Ascending aorta (tissue), 2 donors: Measurements from ENCODE around the gene ETV1. TPM values are rescaled to one million over a fixed set of nuclear protein-coding genes. Genes with fewer than 3 reads are reported as not detected.

Experiments used
- DNase-seq, 2 donors: peaks; one replicate each; pipeline ENCODE4 v3.0.0-alpha.2; 2019; ENCODE audit warnings: low spot score in 2 of 2
- H3K27ac ChIP-seq, 2 donors: fragments of 200-600 bp; sonication (generic); one replicate each; pipeline ENCODE4 v1.5.1; 2016 to 2017; ENCODE audit warnings: mild to moderate bottlenecking in 1 of 2
- H3K27me3 ChIP-seq: fragments of 200-600 bp; sonication (generic); one replicate; pipeline ENCODE4 v1.5.1; 2017
- H3K36me3 ChIP-seq, 2 donors: fragments of 200-600 bp; sonication (generic); one replicate each; pipeline ENCODE4 v1.5.1; 2016
- H3K4me1 ChIP-seq, 2 donors: fragments of 200-600 bp; sonication (generic); one replicate each; pipeline ENCODE4 v1.5.1; 2016 to 2017; ENCODE audit warnings: mild to moderate bottlenecking in 1 of 2
- H3K4me3 ChIP-seq, 2 donors: fragments of 200-600 bp; sonication (generic); one replicate each; pipeline ENCODE4 v1.5.1; 2016 to 2017; ENCODE audit warnings: mild to moderate bottlenecking in 1 of 2
- H3K9me3 ChIP-seq, 2 donors: fragments of 200-600 bp; sonication (generic); one replicate each; pipeline ENCODE4 v1.5.1; 2016
- intact Hi-C: fragments of 100-400 bp; cut with DNase I; formaldehyde crosslinking; loops from one replicate; pipeline ENCODE4 v1.15.1; 2023
- total RNA-seq: library from RNA; depleted of rRNA; stranded (reverse); fragments of >200 nt; gene quantifications from one replicate; pipeline ENCODE4 v1.1.0, GENCODE V29; 2016
- TF ChIP-seq, protein P1 (sequence below), 3 experiments: fragments of 200-600 bp in 2 of 3; fragments of 450-650 bp in 1 of 3; sonication (generic) in 2 of 3; IDR thresholded peaks; one replicate each; pipeline ENCODE4 v1.5.1; 2016 to 2019; ENCODE audit warnings: antibody characterized with exemption in 3 of 3, mild to moderate bottlenecking in 1 of 3, moderate library complexity in 1 of 3

ETV1 gene
- total RNA-seq, 1 donor from 2014 or later = 5.3 TPM

DNA sequence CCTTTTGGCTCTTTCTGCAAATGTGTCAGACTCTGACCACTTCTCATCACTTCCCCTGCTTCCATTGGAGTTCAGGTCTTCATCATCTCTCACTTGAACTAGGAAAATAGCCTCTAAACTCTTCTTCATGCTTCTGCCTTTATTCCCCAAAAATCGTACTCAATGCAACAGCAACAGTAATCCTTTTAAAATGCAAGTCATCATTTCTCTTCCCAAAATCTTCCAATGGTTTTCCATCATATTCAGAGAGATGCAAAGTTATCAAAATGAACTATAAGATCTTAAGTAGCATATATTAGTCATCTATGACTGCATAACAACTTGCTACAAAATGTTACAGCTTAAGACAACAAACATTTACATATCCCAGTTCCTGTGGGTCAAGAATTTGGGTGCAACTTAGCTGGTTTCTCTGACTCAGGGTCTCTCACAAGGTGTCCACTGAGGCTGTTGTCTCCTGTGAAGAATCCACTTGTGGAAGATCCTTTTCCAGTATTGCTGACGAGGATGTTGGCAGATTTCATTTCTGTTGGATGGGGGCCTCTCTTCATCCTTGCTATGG, 31.0 kb upstream of the ETV1 start:
- Histone ChIP-seq H3K4me1 (no peaks in the 10 kb centered on the region), H3K27me3 (no peaks in the 10 kb centered on the region), H3K9me3 (no peaks in the 10 kb centered on the region), H3K27ac (no peak overlapping the region), H3K36me3 (no peaks in the 10 kb centered on the region), H3K4me3 (no peak overlapping the region)
- no peak for DNase-seq
- TF ChIP-seq, protein P1, sequence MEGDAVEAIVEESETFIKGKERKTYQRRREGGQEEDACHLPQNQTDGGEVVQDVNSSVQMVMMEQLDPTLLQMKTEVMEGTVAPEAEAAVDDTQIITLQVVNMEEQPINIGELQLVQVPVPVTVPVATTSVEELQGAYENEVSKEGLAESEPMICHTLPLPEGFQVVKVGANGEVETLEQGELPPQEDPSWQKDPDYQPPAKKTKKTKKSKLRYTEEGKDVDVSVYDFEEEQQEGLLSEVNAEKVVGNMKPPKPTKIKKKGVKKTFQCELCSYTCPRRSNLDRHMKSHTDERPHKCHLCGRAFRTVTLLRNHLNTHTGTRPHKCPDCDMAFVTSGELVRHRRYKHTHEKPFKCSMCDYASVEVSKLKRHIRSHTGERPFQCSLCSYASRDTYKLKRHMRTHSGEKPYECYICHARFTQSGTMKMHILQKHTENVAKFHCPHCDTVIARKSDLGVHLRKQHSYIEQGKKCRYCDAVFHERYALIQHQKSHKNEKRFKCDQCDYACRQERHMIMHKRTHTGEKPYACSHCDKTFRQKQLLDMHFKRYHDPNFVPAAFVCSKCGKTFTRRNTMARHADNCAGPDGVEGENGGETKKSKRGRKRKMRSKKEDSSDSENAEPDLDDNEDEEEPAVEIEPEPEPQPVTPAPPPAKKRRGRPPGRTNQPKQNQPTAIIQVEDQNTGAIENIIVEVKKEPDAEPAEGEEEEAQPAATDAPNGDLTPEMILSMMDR (IDR thresholded peaks at IDR 0.05) = no peak
- intact Hi-C loops = no loop called here

DNA sequence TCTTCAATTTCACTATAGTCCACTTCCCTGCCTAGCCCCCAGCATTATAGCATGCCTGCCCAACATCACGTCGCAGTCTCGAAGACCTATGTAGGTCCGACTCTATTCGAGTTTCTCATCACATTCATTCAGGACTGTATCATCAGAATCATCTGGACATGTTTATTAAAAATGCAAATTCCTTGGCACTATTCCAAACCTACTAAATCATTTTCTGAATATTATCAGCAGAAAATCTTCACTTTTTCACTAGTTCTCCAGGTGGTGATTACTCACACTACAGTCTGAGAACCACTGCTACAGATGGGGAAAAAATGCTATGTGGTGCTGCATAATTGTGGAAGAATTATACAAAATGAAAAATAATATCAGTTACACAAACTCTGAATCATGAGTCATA, 29.3 kb upstream of the ETV1 start:
- H3K4me3 ChIP-seq = no peak overlapping the region
- intact Hi-C loops = no loop called here
- H3K9me3 ChIP-seq = no peaks in the 10 kb centered on the region
- no peaks in the 10 kb centered on the region for H3K4me1 ChIP-seq
- H3K36me3 ChIP-seq = no peaks in the 10 kb centered on the region
- TF ChIP-seq, protein P1 (IDR thresholded peaks at IDR 0.05) = no peak
- H3K27me3 ChIP-seq = no peaks in the 10 kb centered on the region
- H3K27ac ChIP-seq = no peak overlapping the region
- DNase-seq = no peak

DNA sequence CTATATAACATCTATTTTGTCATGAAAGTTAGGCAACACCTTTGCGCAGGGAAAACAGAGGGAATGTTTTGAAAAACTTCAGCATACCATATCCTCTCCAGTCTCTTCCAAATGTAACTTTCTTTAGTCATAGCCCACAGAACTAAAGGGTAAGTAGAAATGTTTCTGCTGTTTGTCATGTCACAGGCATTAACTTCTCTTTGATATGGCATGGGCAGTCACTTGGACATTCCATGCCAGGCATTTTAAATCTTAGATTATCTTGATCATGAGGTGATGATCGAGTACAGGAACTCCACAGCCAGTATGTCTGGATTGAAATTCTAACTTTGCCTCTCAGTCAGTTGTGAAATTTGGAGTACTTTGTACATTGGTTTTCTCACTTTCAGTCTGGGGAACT, 27.5 kb upstream of the ETV1 start:
- no peak for DNase-seq
- intact Hi-C loops = no loop called here
- TF ChIP-seq, protein P1 (IDR thresholded peaks at IDR 0.05) = no peak
- Histone ChIP-seq H3K9me3 (no peaks in the 10 kb centered on the region), H3K27ac (no peak overlapping the region), H3K4me3 (no peak overlapping the region), H3K4me1 (no peaks in the 10 kb centered on the region), H3K27me3 (no peaks in the 10 kb centered on the region), H3K36me3 (no peaks in the 10 kb centered on the region)

DNA sequence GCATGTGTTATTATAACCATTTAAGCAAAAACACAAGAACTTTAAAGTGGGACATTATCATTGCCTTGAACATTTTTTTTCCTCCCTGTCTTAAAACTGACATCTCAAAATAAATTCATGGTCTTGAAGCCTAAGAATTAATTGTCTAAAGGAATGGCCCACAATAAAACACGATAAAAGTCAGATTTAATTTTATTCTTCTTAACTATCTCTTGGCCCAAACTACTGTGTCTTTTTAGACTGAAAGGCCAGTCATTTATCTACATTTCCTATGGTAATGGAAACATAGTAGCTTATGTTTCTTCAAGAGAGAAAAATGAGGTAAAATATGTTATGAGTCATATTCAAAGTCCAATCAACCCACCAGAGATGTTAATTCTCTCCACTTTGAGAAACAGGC, 24.4 kb upstream of the ETV1 start:
- H3K36me3 ChIP-seq = no peaks in the 10 kb centered on the region

DNA sequence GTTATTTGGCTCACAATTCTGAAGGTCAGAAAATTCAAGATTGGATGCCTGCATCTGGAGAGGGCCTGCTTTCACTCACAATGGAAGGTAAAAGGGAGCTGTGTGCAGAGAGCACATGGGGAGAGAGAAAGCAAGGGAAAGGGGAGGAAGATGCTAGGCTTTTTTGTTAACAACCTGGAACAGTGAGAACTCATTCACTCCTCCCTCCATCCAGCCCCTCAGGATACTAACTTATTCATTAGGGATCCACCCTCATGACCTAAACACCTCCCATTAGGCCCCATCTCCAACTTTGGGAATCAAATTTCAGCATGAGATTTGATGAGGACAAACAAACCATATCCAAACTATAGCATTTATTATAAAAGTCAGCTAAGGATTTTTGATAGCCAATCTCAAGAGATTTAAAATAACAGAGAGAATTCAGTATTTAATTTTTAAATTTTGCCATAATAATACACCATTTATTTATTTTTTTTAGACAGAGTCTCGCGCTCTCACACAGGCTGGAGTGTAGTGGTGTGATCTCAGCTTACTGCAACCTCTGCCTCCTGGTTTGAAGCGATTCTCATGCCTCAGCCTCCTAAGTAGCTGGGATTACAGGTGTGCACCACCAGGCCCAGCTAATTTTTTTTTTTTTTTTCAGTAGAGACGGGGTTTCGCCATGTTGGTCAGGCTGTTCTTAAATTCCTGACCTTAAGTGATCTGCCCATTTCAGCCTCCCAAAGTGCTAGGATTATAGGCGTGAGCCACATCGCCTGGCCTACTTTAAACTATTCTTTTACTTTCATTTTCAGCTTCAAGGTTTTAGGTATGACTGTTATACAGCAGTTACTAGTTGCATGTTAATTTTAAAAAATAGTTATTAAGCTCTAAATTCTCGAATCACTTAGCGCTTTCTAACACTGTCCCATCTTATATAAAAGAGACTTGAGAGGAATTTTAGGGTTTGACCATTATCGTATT, 20.3 kb upstream of the ETV1 start:
- no peaks in the 10 kb centered on the region for H3K27me3 ChIP-seq
- no peaks in the 10 kb centered on the region for H3K36me3 ChIP-seq
- no peak overlapping the region for H3K4me3 ChIP-seq
- intact Hi-C loops = no loop called here
- no peak for DNase-seq
- TF ChIP-seq, protein P1 (IDR thresholded peaks at IDR 0.05) = no peak
- H3K4me1 ChIP-seq = no peaks in the 10 kb centered on the region
- no peak overlapping the region for H3K27ac ChIP-seq
- H3K9me3 ChIP-seq = no peaks in the 10 kb centered on the region

More for the DNA sequence above, 24.4 kb upstream of the ETV1 start:
- intact Hi-C loops = no loop called here
- Histone ChIP-seq H3K27me3 (no peaks in the 10 kb centered on the region), H3K27ac (no peak overlapping the region), H3K4me3 (no peak overlapping the region), H3K9me3 (no peaks in the 10 kb centered on the region), H3K4me1 (no peaks in the 10 kb centered on the region)
- DNase-seq = no peak
- TF ChIP-seq, protein P1 (IDR thresholded peaks at IDR 0.05) = no peak
